GM23338 (cell line): ENCODE results near the gene NIM1K. TPM values are rescaled to one million over a fixed set of nuclear protein-coding genes. Genes with fewer than 3 reads are reported as not detected.
"Not testable (repeated sequence)": the region's sequence is repeated elsewhere in the genome, so short reads cannot be mapped to it uniquely, and the experiment has no call there.

Experiments used
- ATAC-seq: fragments of 200-7000 bp; cut with Tn5 transposase; 3 replicates; pipeline ENCODE4 v1.9.1; 2020
- DNase-seq: peaks from one replicate; pipeline ENCODE4 v3.0.0-alpha.2; 2015; ENCODE audit warnings: low spot score
- H2AFZ ChIP-seq: fragments of 200-600 bp; sonication (generic); 2 replicates; pipeline ENCODE4 v1.8.0; 2016; ENCODE audit warnings: antibody characterized with exemption, mild to moderate bottlenecking, moderate library complexity
- H3F3A ChIP-seq: fragments of 200-600 bp; sonication (generic); replicated peaks from 2 replicates; pipeline ENCODE4 v1.8.0; 2017; ENCODE audit warnings: antibody characterized with exemption, mixed run types, low read depth
- H3K27ac ChIP-seq: fragments of 200-600 bp; sonication (generic); 2 replicates; pipeline ENCODE4 v1.6.1; 2016; ENCODE audit warnings: low read depth
- H3K27me3 ChIP-seq: fragments of 200-600 bp; sonication (generic); 2 replicates; pipeline ENCODE4 v1.8.0; 2016; ENCODE audit warnings: mild to moderate bottlenecking, mixed run types, moderate library complexity; ENCODE audit not compliant: insufficient read depth
- H3K36me3 ChIP-seq: fragments of 200-600 bp; sonication (generic); 2 replicates; pipeline ENCODE4 v1.8.0; 2016; ENCODE audit warnings: mild to moderate bottlenecking; ENCODE audit not compliant: insufficient read depth
- H3K4me1 ChIP-seq: fragments of 200-600 bp; sonication (generic); 2 replicates; pipeline ENCODE4 v1.8.0; 2016; ENCODE audit warnings: mild to moderate bottlenecking, moderate library complexity; ENCODE audit not compliant: insufficient read depth
- H3K4me2 ChIP-seq: fragments of 200-600 bp; sonication (generic); 2 replicates; pipeline ENCODE4 v1.7.1; 2017; ENCODE audit warnings: mixed run types
- H3K4me3 ChIP-seq: fragments of 200-600 bp; sonication (generic); 2 replicates; pipeline ENCODE4 v1.6.1; 2016; ENCODE audit warnings: mixed run types
- H3K79me2 ChIP-seq: fragments of 200-600 bp; sonication (generic); replicated peaks from 2 replicates; pipeline ENCODE4 v1.8.0; 2017; ENCODE audit warnings: mild to moderate bottlenecking; ENCODE audit not compliant: insufficient read depth
- H3K9me2 ChIP-seq: fragments of 200-600 bp; sonication (generic); 2 replicates; pipeline ENCODE4 v1.8.0; 2017; ENCODE audit not compliant: insufficient read depth
- H4K20me1 ChIP-seq: fragments of 200-600 bp; sonication (generic); replicated peaks from 2 replicates; pipeline ENCODE4 v1.8.0; 2017; ENCODE audit warnings: mild to moderate bottlenecking; ENCODE audit not compliant: insufficient read depth
- H3K27ac Mint-ChIP-seq: 2 replicates; pipeline ENCODE4 v1.8.0; 2020; ENCODE audit warnings: inconsistent platforms, mild to moderate bottlenecking, moderate library complexity, mixed read lengths
- H3K27me3 Mint-ChIP-seq: 3 replicates; pipeline ENCODE4 v1.8.0; 2022; ENCODE audit warnings: low read depth, mild to moderate bottlenecking, moderate library complexity, mixed read lengths, inconsistent platforms; ENCODE audit not compliant: insufficient read depth, poor library complexity
- H3K36me3 Mint-ChIP-seq: 3 replicates; pipeline ENCODE4 v1.8.0; 2021; ENCODE audit warnings: low read depth, mild to moderate bottlenecking, inconsistent platforms, moderate library complexity, mixed read lengths
- H3K4me1 Mint-ChIP-seq: 3 replicates; pipeline ENCODE4 v1.8.0; 2020; ENCODE audit warnings: mild to moderate bottlenecking, inconsistent platforms, mixed read lengths
- H3K4me3 Mint-ChIP-seq: 3 replicates; pipeline ENCODE4 v1.8.0; 2021; ENCODE audit warnings: moderate library complexity, mild to moderate bottlenecking, inconsistent platforms, mixed read lengths
- H3K9me3 Mint-ChIP-seq: 3 replicates; pipeline ENCODE4 v1.8.0; 2020; ENCODE audit warnings: moderate library complexity, mild to moderate bottlenecking, inconsistent platforms, mixed read lengths
- CREB1 ChIP-seq: fragments of 250-450 bp; sonication (Bioruptor Pico); IDR thresholded peaks from 2 replicates; pipeline ENCODE4 v1.5.0; 2020; ENCODE audit warnings: low read depth, mild to moderate bottlenecking, moderate library complexity
- ETS1 ChIP-seq: IDR thresholded peaks from 2 replicates; pipeline ENCODE4 v1.6.1; 2016; ENCODE audit warnings: antibody characterized with exemption
- JUNB ChIP-seq: IDR thresholded peaks from one replicate; pipeline ENCODE4 v1.6.1; 2016; ENCODE audit warnings: antibody characterized with exemption; ENCODE audit not compliant: unreplicated experiment
- POLR2AphosphoS5 ChIP-seq: IDR thresholded peaks from 2 replicates; pipeline ENCODE4 v1.6.1; 2016; ENCODE audit warnings: antibody characterized with exemption, low read depth
- REST ChIP-seq: IDR thresholded peaks from one replicate; pipeline ENCODE4 v1.6.1; 2018; ENCODE audit warnings: antibody characterized with exemption; ENCODE audit not compliant: unreplicated experiment
- ZNF114 ChIP-seq: fragments of 250-450 bp; sonication (Bioruptor Pico); IDR thresholded peaks from 2 replicates; pipeline ENCODE4 v1.5.0; 2020; ENCODE audit warnings: mild to moderate bottlenecking, moderate library complexity
- ZNF331 ChIP-seq: fragments of 250-450 bp; sonication (Bioruptor Pico); IDR thresholded peaks from 2 replicates; pipeline ENCODE4 v1.5.0; 2020; ENCODE audit warnings: low read depth, mild to moderate bottlenecking, moderate library complexity
- polyA plus RNA-seq: library from polyadenylated mRNA; unstranded; fragments of >200 nt; fragmentation: Nextera tagmentation; extraction: Ambion mirVana; gene quantifications from 2 replicates; pipeline ENCODE4 v1.2.1, GENCODE V29; 2016
- total RNA-seq: library from RNA; depleted of rRNA; stranded (reverse); fragments of >200 nt; shearing (Covaris generic); gene quantifications from 2 replicates; pipeline ENCODE4 v1.2.3, GENCODE V29; 2014
- TF ChIP-seq, protein P1 (sequence below): fragments of 250-450 bp; sonication (Bioruptor Pico); IDR thresholded peaks from 2 replicates; pipeline ENCODE4 v1.5.0; 2020; ENCODE audit warnings: mild to moderate bottlenecking, moderate library complexity

NIM1K gene
- total and polyA plus RNA-seq, 2 experiments from 2014 or later = not detected

DNA sequence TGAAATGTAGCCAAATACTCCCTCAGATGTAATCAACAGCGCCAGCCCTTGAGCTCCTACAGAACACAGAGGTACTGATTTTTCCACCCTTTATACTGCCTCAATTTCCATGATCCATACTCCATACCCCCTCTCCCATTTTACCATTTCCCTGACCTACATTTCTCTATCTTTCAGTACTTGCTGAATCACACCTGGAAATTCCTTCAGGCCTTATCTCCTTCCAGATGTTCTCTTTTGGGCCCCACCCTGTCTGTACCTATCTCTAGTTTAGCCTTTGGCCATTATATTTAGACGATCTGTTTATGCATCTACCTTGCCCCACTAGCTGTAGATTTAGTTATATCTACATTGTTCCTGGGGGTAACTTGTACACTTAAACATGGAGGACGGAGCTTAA is 5.5 kb downstream of the NIM1K start:
- H3K36me3 ChIP-seq = no peaks in the 10 kb centered on the region
- no peaks in the 10 kb centered on the region for H4K20me1 ChIP-seq
- ATAC-seq (no peak), DNase-seq (no peak)
- Mint-ChIP-seq H3K9me3 (no peaks in the 10 kb centered on the region), H3K27me3 (peaks cover 19% of the 10 kb centered on the region), H3K4me1 (peaks cover 9% of the 10 kb centered on the region; the same call in 2 of the 3 replicates), H3K4me3 (no peak overlapping the region), H3K36me3 (no peaks in the 10 kb centered on the region), H3K27ac (no peak overlapping the region)
- H3K4me1 ChIP-seq = peaks cover 8% of the 10 kb centered on the region
- H3K4me2 ChIP-seq = no peak overlapping the region
- H3K27ac ChIP-seq = no peak overlapping the region
- no peak overlapping the region for H2AFZ ChIP-seq
- no peak for TF ChIP-seq ZNF114 (CRISPR knock-in tag)
- no peak for TF ChIP-seq REST
- TF ChIP-seq ETS1 = no peak
- TF ChIP-seq, protein P1, sequence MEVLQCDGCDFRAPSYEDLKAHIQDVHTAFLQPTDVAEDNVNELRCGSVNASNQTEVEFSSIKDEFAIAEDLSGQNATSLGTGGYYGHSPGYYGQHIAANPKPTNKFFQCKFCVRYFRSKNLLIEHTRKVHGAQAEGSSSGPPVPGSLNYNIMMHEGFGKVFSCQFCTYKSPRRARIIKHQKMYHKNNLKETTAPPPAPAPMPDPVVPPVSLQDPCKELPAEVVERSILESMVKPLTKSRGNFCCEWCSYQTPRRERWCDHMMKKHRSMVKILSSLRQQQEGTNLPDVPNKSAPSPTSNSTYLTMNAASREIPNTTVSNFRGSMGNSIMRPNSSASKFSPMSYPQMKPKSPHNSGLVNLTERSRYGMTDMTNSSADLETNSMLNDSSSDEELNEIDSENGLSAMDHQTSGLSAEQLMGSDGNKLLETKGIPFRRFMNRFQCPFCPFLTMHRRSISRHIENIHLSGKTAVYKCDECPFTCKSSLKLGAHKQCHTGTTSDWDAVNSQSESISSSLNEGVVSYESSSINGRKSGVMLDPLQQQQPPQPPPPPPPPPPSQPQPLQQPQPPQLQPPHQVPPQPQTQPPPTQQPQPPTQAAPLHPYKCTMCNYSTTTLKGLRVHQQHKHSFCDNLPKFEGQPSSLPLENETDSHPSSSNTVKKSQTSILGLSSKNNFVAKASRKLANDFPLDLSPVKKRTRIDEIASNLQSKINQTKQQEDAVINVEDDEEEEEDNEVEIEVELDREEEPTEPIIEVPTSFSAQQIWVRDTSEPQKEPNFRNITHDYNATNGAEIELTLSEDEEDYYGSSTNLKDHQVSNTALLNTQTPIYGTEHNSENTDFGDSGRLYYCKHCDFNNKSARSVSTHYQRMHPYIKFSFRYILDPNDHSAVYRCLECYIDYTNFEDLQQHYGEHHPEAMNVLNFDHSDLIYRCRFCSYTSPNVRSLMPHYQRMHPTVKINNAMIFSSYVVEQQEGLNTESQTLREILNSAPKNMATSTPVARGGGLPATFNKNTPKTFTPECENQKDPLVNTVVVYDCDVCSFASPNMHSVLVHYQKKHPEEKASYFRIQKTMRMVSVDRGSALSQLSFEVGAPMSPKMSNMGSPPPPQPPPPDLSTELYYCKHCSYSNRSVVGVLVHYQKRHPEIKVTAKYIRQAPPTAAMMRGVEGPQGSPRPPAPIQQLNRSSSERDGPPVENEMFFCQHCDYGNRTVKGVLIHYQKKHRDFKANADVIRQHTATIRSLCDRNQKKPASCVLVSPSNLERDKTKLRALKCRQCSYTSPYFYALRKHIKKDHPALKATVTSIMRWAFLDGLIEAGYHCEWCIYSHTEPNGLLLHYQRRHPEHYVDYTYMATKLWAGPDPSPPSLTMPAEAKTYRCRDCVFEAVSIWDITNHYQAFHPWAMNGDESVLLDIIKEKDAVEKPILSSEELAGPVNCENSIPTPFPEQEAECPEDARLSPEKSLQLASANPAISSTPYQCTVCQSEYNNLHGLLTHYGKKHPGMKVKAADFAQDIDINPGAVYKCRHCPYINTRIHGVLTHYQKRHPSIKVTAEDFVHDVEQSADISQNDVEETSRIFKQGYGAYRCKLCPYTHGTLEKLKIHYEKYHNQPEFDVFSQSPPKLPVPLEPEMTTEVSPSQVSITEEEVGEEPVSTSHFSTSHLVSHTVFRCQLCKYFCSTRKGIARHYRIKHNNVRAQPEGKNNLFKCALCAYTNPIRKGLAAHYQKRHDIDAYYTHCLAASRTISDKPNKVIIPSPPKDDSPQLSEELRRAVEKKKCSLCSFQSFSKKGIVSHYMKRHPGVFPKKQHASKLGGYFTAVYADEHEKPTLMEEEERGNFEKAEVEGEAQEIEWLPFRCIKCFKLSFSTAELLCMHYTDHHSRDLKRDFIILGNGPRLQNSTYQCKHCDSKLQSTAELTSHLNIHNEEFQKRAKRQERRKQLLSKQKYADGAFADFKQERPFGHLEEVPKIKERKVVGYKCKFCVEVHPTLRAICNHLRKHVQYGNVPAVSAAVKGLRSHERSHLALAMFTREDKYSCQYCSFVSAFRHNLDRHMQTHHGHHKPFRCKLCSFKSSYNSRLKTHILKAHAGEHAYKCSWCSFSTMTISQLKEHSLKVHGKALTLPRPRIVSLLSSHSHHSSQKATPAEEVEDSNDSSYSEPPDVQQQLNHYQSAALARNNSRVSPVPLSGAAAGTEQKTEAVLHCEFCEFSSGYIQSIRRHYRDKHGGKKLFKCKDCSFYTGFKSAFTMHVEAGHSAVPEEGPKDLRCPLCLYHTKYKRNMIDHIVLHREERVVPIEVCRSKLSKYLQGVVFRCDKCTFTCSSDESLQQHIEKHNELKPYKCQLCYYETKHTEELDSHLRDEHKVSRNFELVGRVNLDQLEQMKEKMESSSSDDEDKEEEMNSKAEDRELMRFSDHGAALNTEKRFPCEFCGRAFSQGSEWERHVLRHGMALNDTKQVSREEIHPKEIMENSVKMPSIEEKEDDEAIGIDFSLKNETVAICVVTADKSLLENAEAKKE (CRISPR knock-in tag) = no peak
- no peak for TF ChIP-seq CREB1 (CRISPR knock-in tag)
- no peak for TF ChIP-seq JUNB
- TF ChIP-seq ZNF331 (CRISPR knock-in tag) = no peak
- no peak for TF ChIP-seq POLR2AphosphoS5
- peaks cover 25% of the 10 kb centered on the region for H3K27me3 ChIP-seq
- no peaks in the 10 kb centered on the region for H3K79me2 ChIP-seq
- no peaks in the 10 kb centered on the region for H3F3A ChIP-seq
- no peak overlapping the region for H3K4me3 ChIP-seq
- H3K9me2 ChIP-seq = no peaks in the 10 kb centered on the region

DNA sequence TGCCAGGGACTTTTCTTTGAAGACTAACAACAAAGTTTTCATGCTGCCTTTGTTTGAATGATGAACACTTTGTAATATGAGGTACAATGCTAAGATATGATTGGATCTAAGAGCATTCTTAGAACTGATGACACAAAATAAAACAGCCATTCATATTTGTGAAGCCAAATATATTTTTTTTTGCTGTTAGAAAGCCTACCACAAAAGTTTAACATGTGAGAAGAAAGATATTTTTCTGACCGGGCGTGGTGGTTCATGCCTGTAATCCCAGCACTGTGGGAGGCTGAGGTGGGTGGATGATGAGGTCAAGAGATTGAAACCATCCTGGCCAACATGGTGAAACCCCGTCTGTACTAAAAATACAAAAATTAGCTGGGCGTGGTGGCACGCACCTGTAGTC is 9.4 kb downstream of the NIM1K start:
- H3K4me3 ChIP-seq, H3K27me3 ChIP-seq, H3K4me1 Mint-ChIP-seq, DNase-seq, H3K9me3 Mint-ChIP-seq, H3K27ac Mint-ChIP-seq, H3K4me2 ChIP-seq, H3K9me2 ChIP-seq, H3K27ac ChIP-seq, H4K20me1 ChIP-seq, H3K27me3 Mint-ChIP-seq, H3K4me1 ChIP-seq, H3K36me3 ChIP-seq, H3K36me3 Mint-ChIP-seq, H3K79me2 ChIP-seq, H3K4me3 Mint-ChIP-seq, H2AFZ ChIP-seq, H3F3A ChIP-seq, ATAC-seq: not testable (repeated sequence)
